ENCODE results near the gene ZIC3. TPM values are rescaled to one million over a fixed set of nuclear protein-coding genes. Genes with fewer than 3 reads are reported as not detected.
"Not testable (repeated sequence)": the region's sequence is repeated elsewhere in the genome, so short reads cannot be mapped to it uniquely, and the experiment has no call there.

Gene ZIC3
- total RNA-seq, result not detected

- peak; percentile 65 for DNase-seq
Observed at GRCh38 chrX:137565921-137566745, at the start of gene ZIC3. Gene ZIC3, plus strand, starts transcription at chrX:137566127. Its CDS starts 565 bp downstream, at chrX:137566692.

GRCh38 chrX:137519459-137519858 is 46.5 kb upstream of the ZIC3 start:
- DNase-seq, result no peak

DNA sequence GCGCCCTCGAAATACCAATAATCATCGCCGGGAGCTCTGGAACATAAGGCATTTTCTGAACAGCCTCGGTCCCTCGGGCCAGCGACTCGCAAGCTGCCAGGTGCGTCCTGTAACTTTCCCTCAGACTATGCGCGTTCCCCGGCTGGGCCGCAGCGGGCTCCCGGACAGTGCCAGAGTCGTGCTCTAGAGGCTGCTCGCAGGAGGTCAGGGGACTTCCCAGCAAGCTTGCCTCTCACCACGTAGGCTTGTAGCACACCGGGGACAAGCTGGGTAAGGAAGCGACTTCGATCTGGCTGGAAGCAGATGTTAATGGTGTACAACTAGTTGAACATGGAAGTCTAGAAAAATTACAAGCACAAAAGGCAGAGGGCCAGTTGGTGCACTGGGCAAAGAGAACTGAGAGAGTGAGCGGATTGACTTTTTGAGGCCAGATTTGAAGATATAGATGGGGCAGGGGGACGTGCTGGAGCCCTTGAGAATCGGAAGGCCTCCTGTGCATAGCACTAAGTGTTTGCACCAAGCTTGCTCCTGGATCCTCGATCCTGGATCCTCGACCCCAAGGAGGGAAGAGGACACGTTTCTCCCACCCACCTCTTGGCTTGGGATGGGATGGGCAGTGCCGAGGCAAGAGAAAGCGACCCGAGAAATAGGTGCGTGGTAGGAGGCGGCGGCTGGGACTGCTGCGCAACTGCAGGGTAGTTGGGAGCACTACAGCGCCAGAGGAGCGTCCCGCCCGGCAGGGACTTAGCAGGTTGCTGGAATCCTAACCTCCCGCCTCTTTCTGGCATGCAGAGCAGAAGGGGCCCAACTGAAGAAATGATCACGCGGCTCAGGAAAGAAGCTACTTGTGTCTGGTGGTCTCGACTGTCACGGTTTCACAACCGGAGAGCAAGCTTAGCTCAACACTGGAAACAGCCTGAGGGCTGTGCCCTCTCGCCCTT is 19.9 kb upstream of the ZIC3 start:
- DNase-seq, result no peak

DNA sequence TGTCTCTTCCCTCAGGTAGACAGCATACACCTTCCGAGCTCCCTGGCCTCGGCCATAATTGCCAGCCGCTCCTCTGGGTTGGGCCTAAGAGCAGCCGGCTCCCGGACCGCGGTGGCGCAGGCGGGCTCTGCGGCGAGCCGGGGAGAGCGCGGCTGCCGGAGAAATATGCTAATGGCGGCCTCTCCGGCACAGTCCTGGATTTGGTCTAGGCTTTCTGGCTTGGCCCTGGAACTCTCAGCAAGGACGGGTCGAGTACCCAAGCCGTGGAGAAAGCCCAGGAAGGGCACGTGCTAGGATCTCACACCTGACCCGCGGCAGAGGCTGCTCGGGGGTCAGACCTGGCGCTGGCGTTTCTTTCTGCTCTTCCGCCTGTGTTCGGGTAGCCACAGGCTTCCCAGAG is 18.6 kb upstream of the ZIC3 start:
- DNase-seq, result no peak

DNA sequence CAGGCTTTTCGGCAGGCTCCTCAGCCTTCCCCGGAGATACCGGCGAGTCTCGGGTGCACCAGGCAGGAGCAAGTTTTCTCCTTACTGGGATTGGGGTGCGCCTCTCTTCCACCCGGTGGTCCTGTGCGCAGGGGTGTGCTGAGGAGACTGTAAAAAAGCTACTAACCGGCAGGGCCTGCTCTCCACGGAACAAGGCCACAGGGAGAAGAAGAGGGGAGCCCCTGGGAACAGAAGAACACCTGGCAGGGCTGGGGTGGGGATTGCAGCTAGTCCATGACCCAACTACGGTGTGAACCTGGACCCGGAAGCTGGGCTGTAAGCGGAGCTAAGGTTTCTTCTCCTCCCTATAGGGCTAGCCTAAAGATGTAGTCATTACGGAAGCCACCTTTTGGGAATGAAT is 17.7 kb upstream of the ZIC3 start:
- DNase-seq, result no peak

DNA sequence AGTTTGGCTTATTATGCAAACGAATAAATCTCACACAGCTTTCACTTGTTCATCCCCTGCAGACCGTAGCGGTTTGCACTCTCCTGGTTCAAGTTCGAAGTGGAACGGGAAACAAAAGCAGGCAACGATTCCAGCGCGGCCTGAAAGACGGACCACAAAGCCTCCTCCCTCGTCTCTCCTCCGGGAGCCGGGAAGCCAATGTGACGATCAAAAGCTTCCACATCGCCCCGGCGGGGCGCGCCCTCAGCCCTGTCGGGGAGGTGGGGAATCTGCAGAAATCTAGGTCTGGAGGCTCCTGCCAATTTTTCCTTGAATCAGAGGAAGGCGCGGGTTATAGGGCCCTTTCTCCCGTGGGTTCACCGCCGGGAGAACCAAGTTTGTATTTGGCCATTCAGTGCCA is 16.9 kb upstream of the ZIC3 start:
- no peak for DNase-seq

- DNase-seq, result no peak
Observed at GRCh38 chrX:137549851-137550664, 15.9 kb upstream of the ZIC3 start.

DNA sequence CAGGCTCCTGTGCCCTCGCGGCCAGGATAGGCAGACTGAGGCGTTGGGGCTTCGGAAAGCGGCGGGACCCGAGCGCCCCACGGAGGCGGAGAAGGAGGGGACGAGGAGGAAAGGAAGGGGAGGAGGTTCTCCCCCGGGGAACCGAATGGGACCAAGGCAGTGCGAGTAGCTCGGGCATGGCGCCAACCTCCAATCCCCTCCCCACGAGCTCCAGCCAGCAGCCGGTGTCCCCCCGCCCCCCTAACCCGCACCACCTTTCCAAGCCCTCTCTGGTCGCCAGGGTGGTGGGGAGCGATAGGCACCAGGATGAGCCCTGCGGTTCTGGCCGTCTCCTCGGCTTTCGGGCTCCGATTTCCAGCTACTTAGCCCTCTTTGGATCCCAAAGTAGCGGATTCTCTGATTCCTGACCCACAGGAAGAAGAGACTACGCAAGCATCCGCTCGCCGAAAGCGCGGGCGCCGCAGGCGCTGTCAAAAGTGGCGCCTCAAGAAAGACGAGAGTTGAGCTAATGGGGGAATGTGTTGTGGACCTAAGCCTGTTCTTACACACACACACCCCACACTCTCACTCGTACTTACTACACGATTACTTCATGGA is 15.2 kb upstream of the ZIC3 start:
- DNase-seq, result no peak

- not testable (repeated sequence) for DNase-seq
Observed at GRCh38 chrX:137552098-137552497, 13.8 kb upstream of the ZIC3 start.

DNA sequence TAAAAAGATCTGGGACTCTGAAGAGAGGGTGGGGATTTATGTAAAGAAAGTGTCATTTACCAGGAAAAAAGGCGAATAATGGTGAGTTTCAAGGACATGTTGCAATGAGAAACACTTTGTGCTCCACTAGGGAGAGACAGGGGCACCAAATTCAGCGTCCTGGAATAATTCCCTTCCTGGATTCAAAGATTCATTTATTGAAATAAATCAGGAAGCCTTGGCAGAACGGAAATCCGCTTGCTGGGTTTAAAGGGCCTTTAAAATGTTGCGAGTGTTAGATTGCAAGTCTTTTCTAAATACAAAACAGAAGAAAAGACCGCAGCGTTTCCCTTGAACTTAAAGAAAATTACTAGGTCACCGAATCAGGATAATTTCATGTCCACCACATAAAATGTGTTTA is 3.8 kb upstream of the ZIC3 start:
- DNase-seq, result no peak

DNA sequence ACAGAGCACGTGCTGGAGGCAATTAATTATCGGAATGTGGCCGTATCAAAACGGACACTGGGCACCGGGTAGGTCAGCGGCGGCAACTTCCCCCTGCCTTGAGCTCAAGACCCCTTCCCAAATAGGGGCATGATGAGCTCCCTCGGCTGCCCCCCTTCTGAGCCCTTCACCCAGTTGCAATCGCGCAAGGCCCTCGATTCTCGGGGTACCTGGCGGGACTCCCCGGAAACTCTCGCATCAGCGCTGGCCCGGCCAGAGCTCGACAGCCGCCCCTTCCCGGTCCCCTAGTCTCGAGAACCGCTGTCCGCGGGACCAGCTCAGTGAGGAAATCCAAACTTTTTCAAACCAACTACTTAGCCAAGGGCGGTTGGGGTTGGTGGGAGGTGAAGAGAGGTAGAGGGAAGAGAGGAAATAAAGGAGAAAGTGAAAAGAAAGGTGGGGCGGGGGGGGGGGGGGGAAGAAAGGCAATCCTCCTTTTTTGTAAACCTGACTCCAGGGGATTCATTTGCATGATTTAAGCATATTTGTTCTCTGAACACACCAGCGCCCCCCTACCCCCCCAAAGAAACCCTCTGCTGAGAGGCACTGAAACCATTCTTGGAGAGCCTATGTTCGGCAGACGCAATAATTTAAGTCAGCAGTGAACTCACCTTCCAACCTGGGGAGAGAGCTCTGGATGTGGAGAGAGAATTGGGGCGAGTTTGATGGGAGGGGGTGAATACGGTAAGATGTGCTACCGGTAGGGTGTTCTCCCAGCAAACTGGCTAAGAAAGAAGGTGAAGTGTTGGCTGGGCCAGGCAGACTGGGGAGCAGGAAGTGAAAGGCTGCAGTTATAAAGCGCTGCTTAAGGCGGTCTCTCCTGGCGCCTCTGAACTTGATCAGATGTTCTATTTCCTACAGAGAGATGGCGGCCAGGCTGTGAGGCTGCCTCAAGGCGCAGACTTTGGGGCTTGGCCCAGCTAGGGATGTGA is 2.0 kb upstream of the ZIC3 start:
- no peak for DNase-seq

DNA sequence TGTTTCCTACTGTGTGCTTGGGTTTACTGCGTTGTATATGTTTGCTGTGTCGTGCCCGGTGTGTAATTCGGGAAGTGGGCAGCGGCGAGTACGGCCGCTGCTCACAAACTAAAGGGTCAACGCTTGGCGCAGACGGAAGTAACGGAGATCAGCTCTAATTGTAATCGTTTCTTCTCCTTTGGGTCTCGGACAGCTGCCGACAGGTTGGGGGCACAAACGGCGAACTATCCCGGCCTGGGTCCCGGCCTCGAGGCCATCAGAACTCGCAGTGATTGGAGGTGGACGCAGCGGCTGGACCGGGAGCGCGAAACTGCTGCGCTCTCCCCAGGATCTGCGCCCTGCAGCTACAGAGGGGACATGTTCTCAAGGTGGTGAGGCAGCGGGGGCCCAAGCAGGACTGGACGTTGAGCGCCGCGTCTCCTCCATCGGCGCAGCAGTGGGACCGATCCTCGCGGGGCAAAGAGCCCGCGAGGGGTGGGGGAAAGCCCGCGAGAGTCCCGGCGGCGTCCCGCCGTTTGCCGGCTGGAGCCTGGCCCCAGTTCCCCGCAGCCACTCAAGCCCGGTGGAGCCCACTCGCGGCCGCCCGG is 516 bp upstream of the ZIC3 start:
- no peak for DNase-seq

- DNase-seq, result no peak
Observed at GRCh38 chrX:137566746-137567679, 1.1 kb downstream of the ZIC3 start.

GRCh38 chrX:137567682-137568232 is 1.8 kb downstream of the ZIC3 start:
- DNase-seq, result no peak

- no peak for DNase-seq
Observed at GRCh38 chrX:137568741-137569469, 3.0 kb downstream of the ZIC3 start.

DNA sequence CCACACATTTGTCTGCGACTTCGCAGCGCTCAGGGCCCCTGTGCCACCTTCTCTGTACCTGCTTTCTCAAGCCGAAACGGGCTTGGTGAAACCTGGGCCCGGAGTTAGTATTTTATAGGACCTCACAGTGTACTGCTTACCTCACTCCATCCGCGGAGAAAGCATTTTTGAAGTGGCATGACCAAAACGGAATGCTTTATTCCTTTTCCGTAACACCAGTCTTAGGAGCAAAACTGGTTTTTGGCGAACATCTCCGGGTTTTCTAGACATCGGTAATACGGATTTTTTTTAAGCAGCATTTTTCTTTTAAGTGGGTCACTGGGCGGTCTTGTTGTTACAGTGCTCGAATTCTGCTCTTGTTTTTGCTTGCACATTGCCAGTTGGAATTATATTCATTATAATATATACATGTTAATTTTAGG is 3.6 kb downstream of the ZIC3 start:
- DNase-seq, result no peak

GRCh38 chrX:137573324-137574101 is 7.6 kb downstream of the ZIC3 start:
- no peak for DNase-seq

Measured in tongue (tissue), 2 donors.